Skeletal muscle satellite cell (primary cell): ENCODE measurements around the gene SH3BP2.

Source experiments
- H3K27me3 ChIP-seq: 2 replicates; pipeline ENCODE4 v1.7.0; 2013; ENCODE audit warnings: low read length; ENCODE audit not compliant: control insufficient read depth, insufficient read depth
- H3K36me3 ChIP-seq: 2 replicates; pipeline ENCODE4 v1.7.0; 2013; ENCODE audit warnings: mild to moderate bottlenecking, control low read depth, low read length; ENCODE audit not compliant: insufficient read depth
- H3K4me1 ChIP-seq: 2 replicates; pipeline ENCODE4 v1.7.0; 2013; ENCODE audit warnings: low read length; ENCODE audit not compliant: control insufficient read depth, insufficient read depth
- H3K4me2 ChIP-seq: 2 replicates; pipeline ENCODE4 v1.7.0; 2013; ENCODE audit warnings: mild to moderate bottlenecking, low read length
- H3K4me3 ChIP-seq: 2 replicates; pipeline ENCODE4 v1.7.0; 2013; ENCODE audit warnings: low read length
- H3K9ac ChIP-seq: 2 replicates; pipeline ENCODE4 v1.7.0; 2013; ENCODE audit warnings: mild to moderate bottlenecking, low read depth, low read length, moderate library complexity
- H3K9me3 ChIP-seq: replicated peaks from 2 replicates; pipeline ENCODE4 v1.7.0; 2013; ENCODE audit warnings: mild to moderate bottlenecking, control low read depth, low read length

The SH3BP2 gene

GRCh38 chr4:2809610-2810180 is 16.8 kb downstream of the SH3BP2 start:
- Histone ChIP-seq H3K4me1 (peaks cover 34% of the 10 kb centered on the region), H3K4me3 (no peak overlapping the region), H3K9ac (no peak overlapping the region)

GRCh38 chr4:2810388-2810787 is 17.5 kb downstream of the SH3BP2 start:
- no peak overlapping the region for H3K4me2 ChIP-seq
- peaks cover 14% of the 10 kb centered on the region for H3K36me3 ChIP-seq
- no peak overlapping the region for H3K4me3 ChIP-seq
- no peak overlapping the region for H3K9ac ChIP-seq
- peaks cover 34% of the 10 kb centered on the region for H3K4me1 ChIP-seq
- H3K9me3 ChIP-seq, result no peaks in the 10 kb centered on the region
- H3K27me3 ChIP-seq, result no peaks in the 10 kb centered on the region

More at GRCh38 chr4:2809610-2810180, 16.8 kb downstream of the SH3BP2 start:
- Histone ChIP-seq H3K4me2 (no peak overlapping the region), H3K36me3 (peaks cover 9% of the 10 kb centered on the region), H3K27me3 (no peaks in the 10 kb centered on the region), H3K9me3 (no peaks in the 10 kb centered on the region)

- peak overlapping the region; percentile 87 for H3K9ac ChIP-seq
- peak overlapping the region; percentile 76 for H3K4me3 ChIP-seq
- peaks cover 28% of the 10 kb centered on the region for H3K4me1 ChIP-seq
- H3K36me3 ChIP-seq, result peaks cover 18% of the 10 kb centered on the region
- no peaks in the 10 kb centered on the region for H3K9me3 ChIP-seq
- no peaks in the 10 kb centered on the region for H3K27me3 ChIP-seq
- peak overlapping the region; percentile 94 for H3K4me2 ChIP-seq
Measured at GRCh38 chr4:2811830-2812611, 19.1 kb downstream of the SH3BP2 start.

GRCh38 chr4:2812612-2813354 is 19.9 kb downstream of the SH3BP2 start:
- peak overlapping the region; percentile 87 for H3K9ac ChIP-seq

GRCh38 chr4:2813446-2814405 is 20.8 kb downstream of the SH3BP2 start:
- no peaks in the 10 kb centered on the region for H3K27me3 ChIP-seq
- H3K36me3 ChIP-seq, result peaks cover 18% of the 10 kb centered on the region
- H3K4me3 ChIP-seq, result peak overlapping the region; percentile 76
- H3K9ac ChIP-seq, result peak overlapping the region; percentile 87
- H3K9me3 ChIP-seq, result no peaks in the 10 kb centered on the region
- peak overlapping the region; percentile 94 for H3K4me2 ChIP-seq
- H3K4me1 ChIP-seq, result peaks cover 34% of the 10 kb centered on the region

More at GRCh38 chr4:2812612-2813354, 19.9 kb downstream of the SH3BP2 start:
- Histone ChIP-seq H3K36me3 (peaks cover 18% of the 10 kb centered on the region), H3K27me3 (no peaks in the 10 kb centered on the region), H3K4me2 (peak overlapping the region; percentile 94), H3K4me1 (peaks cover 32% of the 10 kb centered on the region), H3K4me3 (peak overlapping the region; percentile 76), H3K9me3 (no peaks in the 10 kb centered on the region)

- Histone ChIP-seq H3K4me1 (peaks cover 34% of the 10 kb centered on the region), H3K4me3 (no peak overlapping the region), H3K9ac (no peak overlapping the region)
Measured at GRCh38 chr4:2814627-2815270, 21.9 kb downstream of the SH3BP2 start.

GRCh38 chr4:2816401-2816954 is 23.6 kb downstream of the SH3BP2 start:
- Histone ChIP-seq H3K4me1 (peaks cover 26% of the 10 kb centered on the region), H3K36me3 (peaks cover 26% of the 10 kb centered on the region), H3K9me3 (no peaks in the 10 kb centered on the region), H3K27me3 (no peaks in the 10 kb centered on the region), H3K4me2 (no peak overlapping the region), H3K4me3 (no peak overlapping the region), H3K9ac (no peak overlapping the region)

More at GRCh38 chr4:2814627-2815270, 21.9 kb downstream of the SH3BP2 start:
- H3K4me2 ChIP-seq, result no peak overlapping the region
- H3K36me3 ChIP-seq, result peaks cover 18% of the 10 kb centered on the region
- H3K27me3 ChIP-seq, result no peaks in the 10 kb centered on the region
- no peaks in the 10 kb centered on the region for H3K9me3 ChIP-seq

GRCh38 chr4:2817137-2817536 is 24.3 kb downstream of the SH3BP2 start:
- peaks cover 26% of the 10 kb centered on the region for H3K36me3 ChIP-seq
- H3K27me3 ChIP-seq, result no peaks in the 10 kb centered on the region
- no peaks in the 10 kb centered on the region for H3K9me3 ChIP-seq
- peaks cover 19% of the 10 kb centered on the region for H3K4me1 ChIP-seq
- H3K4me3 ChIP-seq, result no peak overlapping the region
- peak overlapping the region; percentile 91 for H3K4me2 ChIP-seq
- H3K9ac ChIP-seq, result no peak overlapping the region

- peaks cover 27% of the 10 kb centered on the region for H3K36me3 ChIP-seq
- no peaks in the 10 kb centered on the region for H3K9me3 ChIP-seq
- peak overlapping the region; percentile 84 for H3K9ac ChIP-seq
- H3K27me3 ChIP-seq, result no peaks in the 10 kb centered on the region
- H3K4me2 ChIP-seq, result peak overlapping the region; percentile 91
- H3K4me1 ChIP-seq, result peaks cover 16% of the 10 kb centered on the region
- H3K4me3 ChIP-seq, result peak overlapping the region; percentile 74
Measured at GRCh38 chr4:2817701-2818350, 24.9 kb downstream of the SH3BP2 start.
